ENCODE data around the gene SRPRA.

- TF ChIP-seq EZH2phosphoT487 (conservative IDR thresholded peaks at IDR 0.05; ENCODE audit: low read length) (no peak), CTCF (IDR thresholded peaks at IDR 0.05; ENCODE audit: insufficient read depth, low read length, poor library complexity, severe bottlenecking) (no peak)
Observed at GRCh38 chr11:126277322-126277721, 8.6 kb upstream of the SRPRA start.

All from SU-DHL-6 (cell line).